ENCODE measurements around the gene SELPLG.
"Not testable (repeated sequence)": the region's sequence is repeated elsewhere in the genome, so short reads cannot be mapped to it uniquely, and the experiment has no call there.

SELPLG gene

DNA sequence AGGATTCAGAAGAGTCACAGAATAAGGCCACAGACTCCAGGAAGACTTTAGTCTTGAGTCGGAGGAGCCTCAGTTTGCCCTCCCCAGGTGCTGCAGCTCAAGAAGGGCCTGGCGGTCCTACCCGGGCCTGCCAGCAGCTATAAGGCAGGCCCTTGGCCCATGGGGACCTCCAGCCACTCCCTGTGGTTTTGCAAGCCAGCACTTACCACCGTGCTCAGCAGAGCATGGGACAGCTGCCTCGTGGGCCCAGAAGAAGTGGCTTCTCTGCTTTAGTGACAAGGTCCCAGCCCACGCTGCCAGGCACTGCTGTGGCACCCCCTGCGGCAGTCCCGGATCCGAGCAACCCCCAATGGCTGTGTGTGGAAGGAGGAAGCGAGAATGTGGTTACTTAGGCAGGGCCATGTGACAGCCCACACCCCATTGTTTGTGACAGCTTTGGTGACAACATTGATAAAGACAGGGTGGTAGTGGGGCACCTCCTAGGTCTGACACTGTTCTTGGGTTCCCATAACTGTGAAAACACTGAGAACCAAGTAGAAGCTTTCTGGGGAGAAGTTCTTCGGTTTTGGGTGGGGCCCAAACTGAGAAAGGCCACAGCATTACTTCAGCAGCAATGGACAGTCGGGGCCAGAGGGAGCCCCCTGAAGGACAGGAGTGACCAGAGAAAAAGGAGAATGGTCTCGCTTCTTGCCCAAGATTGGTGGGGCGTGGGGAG is at the start of gene SELPLG:
Gene SELPLG, minus strand, starts transcription at position 361 of the 715 bp plus-strand sequence. CDS start 9,587 bp downstream, outside the sequence.
- no peak for DNase-seq (ENCODE audit: low read depth)

DNA sequence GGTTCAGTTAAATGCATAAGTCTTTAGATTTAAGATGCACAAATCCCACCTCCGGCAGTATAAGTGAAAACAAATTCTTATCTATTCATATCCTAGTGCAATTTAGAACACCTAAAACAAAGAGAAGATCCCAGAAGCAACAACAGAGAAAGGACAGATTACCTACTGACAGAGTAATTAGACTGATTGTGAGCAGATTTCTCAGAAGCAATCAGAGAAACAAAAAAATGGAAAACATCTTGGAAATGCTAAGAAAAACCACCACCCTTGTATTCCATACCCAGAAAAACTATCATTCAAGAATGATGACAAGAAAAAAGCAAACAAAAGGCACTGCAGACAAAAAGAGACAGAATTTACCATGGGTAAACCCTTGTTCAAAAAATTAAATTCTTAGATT is 47.6 kb upstream of the SELPLG start:
- no peak for DNase-seq (ENCODE audit: low read depth)

DNA sequence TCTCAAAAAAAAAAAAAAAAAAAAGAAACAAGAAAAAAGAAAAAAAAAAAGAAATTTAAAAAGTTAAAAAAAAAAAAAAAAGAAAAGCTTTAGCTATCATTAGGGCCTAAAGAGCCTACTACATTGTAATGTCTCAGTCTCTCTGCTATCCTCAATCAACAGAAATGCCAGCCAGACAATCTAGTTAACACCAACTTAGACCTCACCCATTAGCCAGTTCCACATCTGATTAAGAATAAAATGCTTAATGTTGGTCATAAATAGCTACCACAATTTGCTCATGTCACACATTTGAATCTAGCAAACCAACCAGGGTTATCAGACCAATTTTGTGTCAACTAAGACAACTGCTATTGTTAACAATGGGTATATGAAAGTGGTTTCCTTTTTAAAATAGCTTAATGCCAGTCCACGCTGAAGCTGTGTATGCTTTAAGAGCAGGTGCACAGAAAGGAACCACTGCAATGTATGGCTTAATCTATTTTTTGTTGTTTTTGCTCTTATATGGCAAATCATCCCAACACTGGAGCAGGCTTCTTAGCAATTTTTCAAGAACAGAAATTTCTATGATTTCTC is 45.5 kb upstream of the SELPLG start:
- no peak for DNase-seq (ENCODE audit: low read depth)

DNA sequence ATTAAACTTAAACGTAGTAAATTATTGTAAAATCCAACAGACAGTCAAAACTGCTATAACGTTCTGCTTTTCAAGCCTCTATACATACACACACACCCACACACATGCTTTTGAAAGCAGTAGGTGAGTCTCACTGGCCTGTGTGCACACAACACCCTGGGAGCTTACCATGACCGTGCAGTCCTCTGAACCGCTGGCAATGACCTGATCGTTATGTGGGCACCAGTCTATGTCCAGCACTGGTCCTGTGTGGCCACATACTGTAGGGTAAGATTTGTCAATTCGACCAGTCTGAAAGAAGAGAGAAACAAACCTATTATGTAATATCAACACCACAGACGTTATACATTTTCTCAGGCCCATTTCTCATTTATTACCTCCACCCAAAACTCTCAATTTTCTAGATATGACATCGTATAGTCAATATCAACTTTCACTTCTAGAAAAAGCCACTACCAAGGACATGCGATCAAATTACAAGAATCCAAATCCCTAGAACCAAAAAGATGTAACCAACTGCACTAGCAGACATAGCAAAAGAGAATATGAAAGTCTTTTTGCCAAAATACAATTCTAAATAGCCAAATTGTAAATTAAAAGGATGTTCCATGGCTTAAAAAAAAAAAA is 44.5 kb upstream of the SELPLG start:
- no peak for DNase-seq (ENCODE audit: low read depth)

GRCh38 chr12:108677381-108677780 is 43.7 kb upstream of the SELPLG start:
- no peak for DNase-seq (ENCODE audit: low read depth)

GRCh38 chr12:108676707-108677106 is 43.0 kb upstream of the SELPLG start:
- DNase-seq (ENCODE audit: low read depth) = no peak

- DNase-seq (ENCODE audit: low read depth) = no peak
These were observed 42.1 kb upstream of the SELPLG start for GRCh38 chr12:108675792-108676191.

DNA sequence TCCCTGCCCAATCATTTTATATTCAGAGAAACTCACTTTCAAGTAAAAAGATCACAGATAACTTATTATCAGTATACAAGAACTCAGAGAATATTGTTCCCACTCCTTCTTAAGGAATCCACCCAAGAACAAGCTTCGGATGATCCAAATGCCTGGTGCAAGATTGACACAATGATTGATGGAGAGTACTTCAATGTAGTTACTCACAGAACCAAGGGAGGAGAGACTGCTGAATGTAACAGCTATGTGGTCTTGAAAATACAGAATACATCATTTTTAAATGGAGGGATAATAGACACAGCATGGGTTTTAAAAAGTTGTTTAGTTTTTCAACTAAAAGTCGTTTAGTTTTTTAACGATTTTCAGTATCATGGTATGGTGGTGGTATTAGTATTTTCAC is 38.4 kb upstream of the SELPLG start:
- DNase-seq (ENCODE audit: low read depth) = no peak

DNA sequence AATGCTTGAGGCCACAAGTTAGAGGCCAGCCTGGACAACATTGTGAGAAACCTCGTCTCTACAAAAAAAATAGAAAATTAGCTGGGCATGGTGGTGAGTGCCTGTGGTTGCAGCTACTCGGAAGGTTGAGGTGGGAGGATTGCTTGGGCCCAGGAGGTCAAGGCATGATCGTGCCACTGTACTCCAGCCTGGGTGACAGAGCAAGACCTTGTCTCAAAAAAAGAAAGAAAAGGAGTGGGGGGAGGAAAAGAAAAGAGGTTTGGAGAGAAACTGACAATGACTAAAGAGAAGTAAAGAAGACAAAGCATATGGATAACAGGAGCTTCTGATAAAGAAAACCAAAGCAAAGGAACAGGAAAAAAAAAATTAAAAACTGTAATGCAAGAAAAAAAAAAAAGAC is 37.4 kb upstream of the SELPLG start:
- no peak for DNase-seq (ENCODE audit: low read depth)

- DNase-seq (ENCODE audit: low read depth) = no peak
These were observed 36.5 kb upstream of the SELPLG start for GRCh38 chr12:108670066-108670631.

DNA sequence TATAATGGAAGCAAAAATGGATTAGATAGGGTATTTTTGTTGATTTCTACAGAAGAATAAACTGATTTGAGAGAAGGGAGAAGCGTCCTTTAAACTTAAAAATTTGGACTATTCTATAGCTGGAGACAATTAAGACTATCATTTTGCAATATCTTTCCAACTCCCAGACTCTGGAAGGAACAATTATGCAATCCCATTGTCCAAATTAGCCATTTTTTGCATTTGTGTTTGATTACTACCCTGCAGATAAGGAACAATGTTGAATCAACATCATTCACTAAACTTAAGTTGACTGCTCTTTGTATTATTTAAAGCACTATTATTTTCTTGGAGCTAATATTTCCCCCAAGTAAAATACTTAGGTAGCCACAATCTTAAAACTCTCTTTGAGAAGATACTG is 34.8 kb upstream of the SELPLG start:
- DNase-seq (ENCODE audit: low read depth) = no peak

GRCh38 chr12:108668063-108668462 is 34.4 kb upstream of the SELPLG start:
- DNase-seq (ENCODE audit: low read depth) = no peak

DNA sequence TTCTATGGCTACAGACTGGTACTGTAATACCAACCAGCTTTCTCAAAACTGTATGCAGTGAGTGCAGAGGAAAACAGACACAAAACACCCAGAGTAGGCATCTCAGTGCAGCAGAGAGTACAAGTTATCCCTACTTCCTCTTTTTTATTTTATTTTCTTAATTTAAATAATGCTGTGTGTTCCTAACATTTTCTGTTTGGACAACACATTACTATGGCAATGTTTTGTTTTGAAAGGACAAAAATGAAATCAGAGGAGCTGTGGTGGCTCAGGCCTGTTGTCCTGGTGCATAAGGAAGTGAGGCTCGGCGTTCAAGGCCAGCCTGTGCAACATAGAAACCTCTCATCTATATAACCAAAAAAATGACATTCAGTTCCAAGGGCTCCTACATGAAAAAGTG is 33.7 kb upstream of the SELPLG start:
- DNase-seq (ENCODE audit: low read depth) = no peak

DNA sequence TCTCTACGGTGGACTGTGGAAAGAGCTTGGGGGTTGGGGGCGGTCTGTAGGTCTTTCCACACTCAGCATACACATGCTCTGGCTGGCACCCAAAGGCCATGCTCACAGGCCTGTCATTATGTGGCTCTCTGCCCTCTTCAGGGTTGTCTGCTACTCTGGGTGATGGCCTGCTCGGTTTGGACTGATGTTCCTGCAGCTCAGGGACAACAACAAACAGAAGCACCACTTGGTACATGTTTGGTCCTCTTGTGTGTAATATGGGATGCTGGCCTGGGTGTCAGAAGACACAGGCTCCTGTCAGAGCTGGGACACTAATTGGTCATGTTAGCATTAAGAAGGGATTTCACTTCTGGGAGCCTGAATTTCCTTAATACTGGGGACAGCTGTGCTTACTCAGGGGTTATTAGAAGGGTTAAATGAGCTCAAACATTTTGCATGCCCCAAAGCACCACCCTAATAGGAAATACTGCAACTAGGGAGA is 32.7 kb upstream of the SELPLG start:
- no peak for DNase-seq (ENCODE audit: low read depth)

- no peak for DNase-seq (ENCODE audit: low read depth)
These were observed 32.0 kb upstream of the SELPLG start for GRCh38 chr12:108665608-108666202.

- DNase-seq (ENCODE audit: low read depth) = peak; percentile 93
These were observed 30.9 kb upstream of the SELPLG start for GRCh38 chr12:108664338-108665258.

DNA sequence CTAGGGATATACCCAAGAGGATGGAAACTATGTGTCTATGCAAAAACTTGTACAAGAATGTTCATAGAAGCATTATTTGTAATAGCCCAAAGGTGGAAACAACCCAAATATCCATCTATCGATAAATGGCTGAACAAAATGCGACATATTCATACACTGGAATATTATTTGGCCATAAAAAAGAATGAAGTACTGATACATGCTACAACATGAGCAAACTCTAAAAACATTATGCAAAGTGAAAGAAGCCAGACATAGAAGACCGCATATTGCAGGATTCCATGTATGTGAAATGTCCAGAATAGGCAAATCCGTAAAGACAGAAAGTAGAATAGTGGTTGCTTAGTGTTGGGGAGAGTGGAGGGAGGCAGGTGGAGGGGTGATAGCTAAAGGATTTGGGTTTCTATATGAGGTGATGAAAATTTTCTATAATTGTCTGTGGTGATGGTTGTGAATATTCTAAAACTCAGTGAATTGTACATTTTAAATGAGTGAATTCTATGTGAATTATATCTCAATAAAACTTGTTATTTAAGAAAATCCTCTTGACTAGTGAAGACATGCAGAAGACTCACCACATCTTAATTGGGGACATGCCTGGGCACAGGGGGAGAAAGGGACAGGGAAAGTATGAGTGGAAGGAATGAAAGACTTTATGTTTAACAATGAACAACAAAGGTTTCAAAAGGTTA is 29.8 kb upstream of the SELPLG start:
- no peak for DNase-seq (ENCODE audit: low read depth)

DNA sequence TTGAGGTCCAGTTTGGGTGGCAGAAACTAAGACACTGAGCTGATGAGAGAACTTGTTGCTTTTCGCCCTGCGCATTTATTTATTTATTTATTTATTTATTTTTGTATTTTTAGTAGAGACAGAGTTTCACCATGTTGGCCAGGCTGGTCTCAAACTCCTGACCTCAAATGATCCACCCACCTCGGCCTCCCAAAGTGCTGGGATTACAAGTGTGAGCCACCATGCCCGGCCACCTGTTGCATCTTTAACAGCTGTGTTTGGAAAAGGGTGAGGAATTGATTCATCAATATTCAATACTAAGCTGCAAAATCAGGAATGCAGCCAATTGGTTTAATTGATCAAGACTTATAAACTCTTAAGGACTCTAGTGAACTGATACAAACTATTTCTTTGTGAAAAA is 24.4 kb upstream of the SELPLG start:
- DNase-seq (ENCODE audit: low read depth) = not testable (repeated sequence)

DNA sequence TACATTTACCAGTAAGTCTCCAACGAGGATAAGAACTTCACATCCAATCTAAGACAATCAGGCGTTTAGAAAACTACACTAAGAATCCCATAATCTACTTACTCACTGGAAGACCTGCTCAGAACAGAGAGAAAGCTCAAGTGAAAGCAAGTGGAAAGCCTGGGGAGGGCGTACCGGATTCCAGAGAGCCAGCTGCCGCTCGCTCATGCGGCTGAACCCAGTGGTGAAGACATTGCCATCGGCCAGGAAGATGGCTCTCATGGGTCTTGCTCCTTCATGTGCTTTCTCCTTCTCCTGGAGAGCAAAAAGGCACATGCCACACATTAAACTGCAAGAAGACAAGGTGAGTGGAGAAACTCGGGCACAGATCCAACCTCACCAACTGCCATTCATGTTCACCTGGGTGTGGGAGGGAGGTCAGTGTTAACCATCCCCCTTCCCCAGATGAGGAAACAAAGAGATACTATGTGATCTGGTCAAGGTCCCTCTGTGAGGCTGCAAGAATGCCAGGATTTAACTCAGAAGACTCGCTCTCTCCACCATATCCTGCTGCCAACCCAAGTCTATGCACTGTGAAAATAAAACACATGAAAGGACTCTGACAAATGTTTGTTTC is 23.5 kb upstream of the SELPLG start:
- no peak for DNase-seq (ENCODE audit: low read depth)

DNA sequence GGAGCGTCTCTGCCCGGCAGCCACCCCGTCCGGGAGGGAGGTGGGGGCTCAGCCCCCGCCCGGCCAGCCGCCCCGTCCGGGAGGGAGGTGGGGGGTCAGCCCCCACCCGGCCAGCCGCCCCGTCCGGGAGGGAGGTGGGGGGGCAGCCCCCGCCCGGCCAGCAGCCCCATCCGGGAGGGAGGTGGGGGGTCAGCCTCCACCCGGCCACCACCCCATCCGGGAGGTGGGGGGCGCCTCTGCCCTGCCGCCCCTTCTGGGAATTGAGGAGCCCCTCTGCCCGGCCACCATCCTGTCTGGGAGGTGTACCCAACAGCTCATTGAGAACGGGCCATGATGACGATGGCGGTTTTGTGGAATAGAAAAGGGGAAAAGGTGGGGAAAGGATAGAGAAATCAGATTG is 22.6 kb upstream of the SELPLG start:
- not testable (repeated sequence) for DNase-seq (ENCODE audit: low read depth)

DNA sequence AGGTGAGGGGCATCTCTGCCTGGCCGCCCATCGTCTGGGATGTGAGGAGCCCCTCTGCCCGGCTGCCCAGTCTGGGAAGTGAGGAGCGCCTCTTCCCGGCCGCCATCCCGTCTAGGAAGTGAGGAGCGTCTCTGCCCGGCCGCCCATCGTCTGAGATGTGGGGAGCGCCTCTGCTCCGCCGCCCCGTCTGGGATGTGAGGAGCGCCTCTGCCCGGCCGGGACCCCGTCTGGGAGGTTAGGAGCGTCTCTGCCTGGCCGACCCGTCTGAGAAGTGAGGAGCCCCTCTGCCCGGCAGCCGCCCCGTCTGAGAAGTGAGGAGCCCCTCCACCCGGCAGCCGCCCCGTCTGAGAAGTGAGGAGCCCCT is 22.1 kb upstream of the SELPLG start:
- DNase-seq (ENCODE audit: low read depth) = not testable (repeated sequence)
